Sigmoid colon (tissue), 7 donors: ENCODE results near the gene DOCK3. TPM values are rescaled to one million over a fixed set of nuclear protein-coding genes. Genes with fewer than 3 reads are reported as not detected.
"Not testable (repeated sequence)": the region's sequence is repeated elsewhere in the genome, so short reads cannot be mapped to it uniquely, and the experiment has no call there.

Source experiments
- DNase-seq: peaks from one replicate; pipeline ENCODE4 v3.0.0-alpha.2; 2019
- H3K27ac ChIP-seq, 4 donors: fragments of 200-600 bp; sonication (generic); one replicate each; pipeline ENCODE4 v1.5.1; 2016 to 2019; ENCODE audit warnings: mild to moderate bottlenecking in 1 of 4
- H3K27me3 ChIP-seq, 3 donors: fragments of 200-600 bp; sonication (generic); one replicate each; pipeline ENCODE4 v1.5.1; 2019; ENCODE audit warnings: mild to moderate bottlenecking in 1 of 3
- H3K36me3 ChIP-seq, 4 donors: fragments of 200-600 bp; sonication (generic); one replicate each; pipeline ENCODE4 v1.5.1; 2016 to 2019
- H3K4me1 ChIP-seq, 4 donors: fragments of 200-600 bp; sonication (generic); one replicate each; pipeline ENCODE4 v1.5.1; 2017 to 2019
- H3K4me3 ChIP-seq, 4 donors: fragments of 200-600 bp; sonication (generic); one replicate each; pipeline ENCODE4 v1.5.1; 2017 to 2019; ENCODE audit warnings: mild to moderate bottlenecking in 2 of 4, moderate library complexity in 1 of 4
- H3K9me3 ChIP-seq, 4 donors: fragments of 200-600 bp in 3 of 4; sonication (generic) in 3 of 4; one replicate each; pipeline versions ENCODE4 v1.5.1 to v1.6.1; 2013 to 2019
- CTCF ChIP-seq, 4 experiments: fragments of 450-650 bp in 3 of 4; fragments of 200-600 bp in 1 of 4; IDR thresholded peaks; one replicate each; pipeline ENCODE4 v1.5.1; 2016 to 2019; ENCODE audit warnings: antibody characterized with exemption in 4 of 4, mild to moderate bottlenecking in 3 of 4, moderate library complexity in 2 of 4
- EP300 ChIP-seq, 4 donors: sonication (generic); formaldehyde crosslinking; IDR thresholded peaks; one replicate each; pipeline ENCODE4 v1.6.1; 2017; ENCODE audit warnings: antibody characterized with exemption in 4 of 4
- POLR2A ChIP-seq, 2 donors: fragments of 450-650 bp; IDR thresholded peaks; one replicate each; pipeline ENCODE4 v1.6.1; 2016; ENCODE audit warnings: antibody characterized with exemption in 2 of 2, mild to moderate bottlenecking in 2 of 2, moderate library complexity in 2 of 2
- POLR2AphosphoS5 ChIP-seq, 4 donors: sonication (generic); formaldehyde crosslinking; IDR thresholded peaks; one replicate each; pipeline ENCODE4 v1.6.1; 2017; ENCODE audit warnings: antibody characterized with exemption in 4 of 4
- WGBS, 2 donors: extraction: QIAGEN DNeasy Blood & Tissue Kit; methylation state at CpG; one replicate each; pipeline ENCODE4 v1.1.7; 2013; 5-methylcytosine and 5-hydroxymethylcytosine counted together
- intact Hi-C: fragments of 100-400 bp; cut with DNase I; formaldehyde crosslinking; loops from one replicate; pipeline ENCODE4 v1.15.1; 2023
- polyA plus RNA-seq, 3 donors: library from polyadenylated mRNA; stranded (reverse); fragments of 200-250 nt; gene quantifications; one replicate each; pipeline ENCODE4 v1.2.3, GENCODE V29; 2013
- total RNA-seq, 4 donors: library from RNA; depleted of rRNA; stranded (reverse); fragments of >200 nt; gene quantifications; one replicate each; pipeline ENCODE4 v1.1.0, GENCODE V29; 2016
- donor health status: healthy with polysubstance abuse.
- donor health status: Bipolar disorder and iron deficiency.
- donor health status: healthy.

Gene DOCK3
- total and polyA plus RNA-seq, 7 donors, result 0.25 to 4.4 (median 3.3) TPM; not detected in 2

- Histone ChIP-seq H3K4me1 (no peaks in the 10 kb centered on the region), H3K36me3 (no peaks in the 10 kb centered on the region), H3K9me3 (no peaks in the 10 kb centered on the region), H3K27me3 (no peaks in the 10 kb centered on the region), H3K4me3 (no peak overlapping the region), H3K27ac (no peak overlapping the region)
- intact Hi-C loops, result no loop called here
- DNase-seq, result no peak
- 82 to 88% methylated on average over 20 of the region's 20 CpGs for WGBS, 2 donors
- no peak for TF ChIP-seq POLR2A (IDR thresholded peaks at IDR 0.05)
Observed at GRCh38 chr3:50930371-50931208, 255.9 kb downstream of the DOCK3 start.

- H3K9me3 ChIP-seq, H3K4me1 ChIP-seq, H3K36me3 ChIP-seq, DNase-seq, H3K27ac ChIP-seq, intact Hi-C loops, H3K27me3 ChIP-seq, H3K4me3 ChIP-seq: not testable (repeated sequence)
- 60 to 77% methylated on average over 2 of the region's 2 CpGs for WGBS, 2 donors
Observed at GRCh38 chr3:50932918-50933317, 258.2 kb downstream of the DOCK3 start.

- TF ChIP-seq POLR2A (IDR thresholded peaks at IDR 0.05) (no peak), POLR2AphosphoS5 (IDR thresholded peaks at IDR 0.05) (no peak), CTCF (IDR thresholded peaks at IDR 0.05) (no peak), EP300 (IDR thresholded peaks at IDR 0.05) (no peak)
Observed at GRCh38 chr3:50936389-50936788, 261.7 kb downstream of the DOCK3 start.

GRCh38 chr3:50947419-50947818 lies 272.7 kb downstream of the DOCK3 start:
- Histone ChIP-seq H3K27ac (no peak overlapping the region), H3K27me3 (no peaks in the 10 kb centered on the region), H3K36me3 (no peaks in the 10 kb centered on the region), H3K4me1 (peaks cover 0 to 7% (median 0%) of the 10 kb centered on the region in 4 donors), H3K9me3 (no peaks in the 10 kb centered on the region), H3K4me3 (no peak overlapping the region)
- intact Hi-C loops, result no loop called here
- DNase-seq, result no peak
- 90 to 97% methylated on average over 2 of the region's 2 CpGs for WGBS, 2 donors
- TF ChIP-seq POLR2A (IDR thresholded peaks at IDR 0.05) (no peak), EP300 (IDR thresholded peaks at IDR 0.05) (no peak), CTCF (IDR thresholded peaks at IDR 0.05) (no peak), POLR2AphosphoS5 (IDR thresholded peaks at IDR 0.05) (no peak)

More at GRCh38 chr3:50936389-50936788, 261.7 kb downstream of the DOCK3 start:
- H3K27ac ChIP-seq, result no peak overlapping the region
- no peaks in the 10 kb centered on the region for H3K36me3 ChIP-seq
- no peaks in the 10 kb centered on the region for H3K27me3 ChIP-seq
- no peaks in the 10 kb centered on the region for H3K9me3 ChIP-seq
- intact Hi-C loops, result no loop called here
- no peak overlapping the region for H3K4me3 ChIP-seq
- no peak for DNase-seq
- H3K4me1 ChIP-seq, result no peaks in the 10 kb centered on the region
- WGBS, 2 donors, result 94 to 96% methylated on average over 2 of the region's 2 CpGs

- peaks cover 0 to 7% (median 0%) of the 10 kb centered on the region in 4 donors for H3K4me1 ChIP-seq
- no peaks in the 10 kb centered on the region for H3K27me3 ChIP-seq
- H3K4me3 ChIP-seq, result no peak overlapping the region
- no peaks in the 10 kb centered on the region for H3K36me3 ChIP-seq
- no peaks in the 10 kb centered on the region for H3K9me3 ChIP-seq
- WGBS, 2 donors, result 15 to 46% methylated on average over 2 of the region's 2 CpGs
- H3K27ac ChIP-seq, result no peak overlapping the region
- intact Hi-C loops, result no loop called here
- no peak for DNase-seq
- TF ChIP-seq EP300 (IDR thresholded peaks at IDR 0.05), result no peak
- no peak for TF ChIP-seq CTCF (IDR thresholded peaks at IDR 0.05)
- no peak for TF ChIP-seq POLR2A (IDR thresholded peaks at IDR 0.05)
- TF ChIP-seq POLR2AphosphoS5 (IDR thresholded peaks at IDR 0.05), result no peak
Observed at GRCh38 chr3:50950591-50950990, 275.9 kb downstream of the DOCK3 start.
